D341Med (cell line): ENCODE measurements around the gene MRPS12.
A peak's percentile ranks its signal among the peaks of the same experiment; 100 is the strongest.
"Not testable (repeated sequence)": the region's sequence is repeated elsewhere in the genome, so short reads cannot be mapped to it uniquely, and the experiment has no call there.

Experiments
- DNase-seq: peaks from one replicate; pipeline ENCODE4 v3.0.0; 2012; ENCODE audit warnings: low spot score

Gene MRPS12

GRCh38 chr19:38939957-38940356 lies 9.2 kb downstream of the MRPS12 start:
- DNase-seq, result no peak

- DNase-seq, result not testable (repeated sequence)
These were observed 10.7 kb downstream of the MRPS12 start for GRCh38 chr19:38941466-38941865.

- no peak for DNase-seq
These were observed 11.2 kb downstream of the MRPS12 start for GRCh38 chr19:38941979-38942378.

- DNase-seq, result no peak
These were observed 11.9 kb downstream of the MRPS12 start for GRCh38 chr19:38942471-38943181.

GRCh38 chr19:38944981-38945506 lies 14.3 kb downstream of the MRPS12 start:
- no peak for DNase-seq

- DNase-seq, result no peak
These were observed 15.0 kb downstream of the MRPS12 start for GRCh38 chr19:38945562-38946228.

GRCh38 chr19:38946229-38947010 lies 15.7 kb downstream of the MRPS12 start:
- no peak for DNase-seq

GRCh38 chr19:38949580-38950367 lies 19.0 kb downstream of the MRPS12 start:
- DNase-seq, result peak; percentile 83

- no peak for DNase-seq
These were observed 20.4 kb downstream of the MRPS12 start for GRCh38 chr19:38951187-38951586.

GRCh38 chr19:38952395-38953165 lies 21.8 kb downstream of the MRPS12 start:
- DNase-seq, result peak; percentile 64

GRCh38 chr19:38953677-38954076 lies 22.9 kb downstream of the MRPS12 start:
- DNase-seq, result peak; percentile 21

GRCh38 chr19:38956264-38956663 lies 25.5 kb downstream of the MRPS12 start:
- peak; percentile 38 for DNase-seq

GRCh38 chr19:38958301-38958700 lies 27.6 kb downstream of the MRPS12 start:
- DNase-seq, result no peak

- no peak for DNase-seq
These were observed 28.9 kb downstream of the MRPS12 start for GRCh38 chr19:38959618-38960017.

- no peak for DNase-seq
These were observed 34.0 kb downstream of the MRPS12 start for GRCh38 chr19:38964738-38965137.

- DNase-seq, result not testable (repeated sequence)
These were observed 35.4 kb downstream of the MRPS12 start for GRCh38 chr19:38966149-38966548.

- DNase-seq, result no peak
These were observed 40.2 kb downstream of the MRPS12 start for GRCh38 chr19:38970664-38971532.

- DNase-seq, result no peak
These were observed 40.9 kb downstream of the MRPS12 start for GRCh38 chr19:38971672-38972071.

- DNase-seq, result no peak
These were observed 44.0 kb downstream of the MRPS12 start for GRCh38 chr19:38974624-38975213.
